OCI-LY1 (cell line): ENCODE measurements around the gene RGS9.

Source experiments
- H2AFZ ChIP-seq: fragments of 200-600 bp; sonication (generic), shearing (Covaris generic); 2 replicates; pipeline ENCODE4 v1.6.0; 2014; ENCODE audit warnings: antibody characterized with exemption, mild to moderate bottlenecking, low read length
- H3F3A ChIP-seq: fragments of 200-600 bp; sonication (generic), shearing (Covaris generic); 2 replicates; pipeline ENCODE4 v1.6.0; 2014; ENCODE audit warnings: mild to moderate bottlenecking, antibody characterized with exemption, low read length, moderate library complexity; ENCODE audit not compliant: insufficient read depth
- H3K27ac ChIP-seq: fragments of 200-600 bp; sonication (generic); 2 replicates; pipeline ENCODE4 v1.5.1; 2014; ENCODE audit warnings: low read length, mixed run types, mild to moderate bottlenecking, low read depth; ENCODE audit not compliant: poor library complexity, severe bottlenecking
- H3K27me3 ChIP-seq: fragments of 200-600 bp; sonication (generic); 2 replicates; pipeline ENCODE4 v1.6.0; 2014; ENCODE audit warnings: antibody characterized with exemption, mild to moderate bottlenecking, low read length, moderate library complexity; ENCODE audit not compliant: insufficient read depth
- H3K36me3 ChIP-seq: fragments of 200-600 bp; sonication (generic); 2 replicates; pipeline ENCODE4 v1.6.1; 2014; ENCODE audit warnings: mild to moderate bottlenecking, antibody characterized with exemption, low read length, moderate library complexity, mixed read lengths; ENCODE audit not compliant: insufficient read depth
- H3K4me1 ChIP-seq: fragments of 200-600 bp; sonication (generic); 2 replicates; pipeline ENCODE4 v1.5.1; 2014; ENCODE audit warnings: mild to moderate bottlenecking, low read length, moderate library complexity; ENCODE audit not compliant: insufficient read depth, severe bottlenecking
- H3K4me2 ChIP-seq: fragments of 200-600 bp; sonication (generic), shearing (Covaris generic); 2 replicates; pipeline ENCODE4 v1.6.1; 2014; ENCODE audit warnings: low read length
- H3K4me3 ChIP-seq: fragments of 200-600 bp; sonication (generic); 2 replicates; pipeline ENCODE4 v1.5.1; 2014; ENCODE audit warnings: low read length, low read depth, mild to moderate bottlenecking, mixed read lengths; ENCODE audit not compliant: poor library complexity, severe bottlenecking
- H3K79me2 ChIP-seq: fragments of 200-600 bp; shearing (Covaris generic); 2 replicates; pipeline ENCODE4 v1.6.1; 2016; ENCODE audit warnings: mixed run types, low read length, mixed read lengths; ENCODE audit not compliant: insufficient read depth
- H3K9ac ChIP-seq: fragments of 200-600 bp; sonication (generic), shearing (Covaris generic); 2 replicates; pipeline ENCODE4 v1.6.1; 2014; ENCODE audit warnings: mild to moderate bottlenecking, low read length, mixed read lengths
- H3K9me2 ChIP-seq: fragments of 200-600 bp; sonication (generic), shearing (Covaris generic); 2 replicates; pipeline ENCODE4 v1.6.1; 2014; ENCODE audit warnings: low read depth, mild to moderate bottlenecking, low read length, mixed read lengths
- H3K9me3 ChIP-seq: fragments of 200-600 bp; shearing (Covaris generic); 2 replicates; pipeline ENCODE4 v1.6.1; 2014; ENCODE audit warnings: low read length, mixed read lengths
- H4K20me1 ChIP-seq: fragments of 200-600 bp; sonication (generic), shearing (Covaris generic); 2 replicates; pipeline ENCODE4 v1.6.0; 2016; ENCODE audit warnings: mild to moderate bottlenecking, low read length; ENCODE audit not compliant: insufficient read depth
- CTCF ChIP-seq: fragments of 200-600 bp; sonication (generic), shearing (Covaris generic); IDR thresholded peaks from 2 replicates; pipeline ENCODE4 v1.5.1; 2017; ENCODE audit warnings: mild to moderate bottlenecking, antibody characterized with exemption, low read length, moderate library complexity, mixed read lengths
- EZH2 ChIP-seq: fragments of 200-600 bp; sonication (generic), shearing (Covaris generic); IDR thresholded peaks from 2 replicates; pipeline ENCODE4 v1.8.0; 2017; ENCODE audit warnings: borderline replicate concordance, mixed run types, mild to moderate bottlenecking, antibody characterized with exemption, low read length, moderate library complexity, mixed read lengths

The RGS9 gene

GRCh38 chr17:65158622-65159021 lies 21.5 kb downstream of the RGS9 start:
- Histone ChIP-seq H3K27ac (no peak overlapping the region), H3K9me2 (no peaks in the 10 kb centered on the region), H3K4me3 (no peak overlapping the region), H2AFZ (no peak overlapping the region), H3K4me2 (no peak overlapping the region), H3K9me3 (no peaks in the 10 kb centered on the region), H3K79me2 (no peaks in the 10 kb centered on the region), H3K36me3 (no peaks in the 10 kb centered on the region), H3F3A (no peaks in the 10 kb centered on the region), H4K20me1 (no peaks in the 10 kb centered on the region), H3K4me1 (no peaks in the 10 kb centered on the region), H3K9ac (no peak overlapping the region), H3K27me3 (peaks cover 5% of the 10 kb centered on the region; the same call in 1 of the 2 replicates)
- TF ChIP-seq EZH2: no peak
- TF ChIP-seq CTCF: no peak

GRCh38 chr17:65160516-65160915 lies 23.3 kb downstream of the RGS9 start:
- Histone ChIP-seq H3F3A (no peaks in the 10 kb centered on the region), H3K4me3 (no peak overlapping the region), H2AFZ (no peak overlapping the region), H3K9ac (no peak overlapping the region), H3K9me2 (no peaks in the 10 kb centered on the region), H3K36me3 (no peaks in the 10 kb centered on the region), H4K20me1 (no peaks in the 10 kb centered on the region), H3K79me2 (no peaks in the 10 kb centered on the region), H3K4me1 (no peaks in the 10 kb centered on the region), H3K9me3 (no peaks in the 10 kb centered on the region), H3K4me2 (no peak overlapping the region), H3K27ac (no peak overlapping the region), H3K27me3 (peaks cover 5% of the 10 kb centered on the region; the same call in 1 of the 2 replicates)
- no peak for TF ChIP-seq EZH2
- no peak for TF ChIP-seq CTCF

- no peaks in the 10 kb centered on the region; the same call in 1 of the 2 replicates for H3K27me3 ChIP-seq
- H3K36me3 ChIP-seq: no peaks in the 10 kb centered on the region
- H3K4me2 ChIP-seq: no peak overlapping the region
- no peaks in the 10 kb centered on the region for H3K9me2 ChIP-seq
- H3K79me2 ChIP-seq: no peaks in the 10 kb centered on the region
- no peaks in the 10 kb centered on the region for H3K4me1 ChIP-seq
- no peak overlapping the region for H2AFZ ChIP-seq
- no peak overlapping the region for H3K9ac ChIP-seq
- TF ChIP-seq EZH2 (no peak), CTCF (no peak)
- H4K20me1 ChIP-seq: no peaks in the 10 kb centered on the region
- H3K9me3 ChIP-seq: no peaks in the 10 kb centered on the region
- no peaks in the 10 kb centered on the region for H3F3A ChIP-seq
- H3K4me3 ChIP-seq: no peak overlapping the region
- no peak overlapping the region for H3K27ac ChIP-seq
Observed at GRCh38 chr17:65163990-65164495, 26.9 kb downstream of the RGS9 start.
